Fibroblast of the aortic adventitia (primary cell): ENCODE data around the gene CREB3L1. TPM values are rescaled to one million over a fixed set of nuclear protein-coding genes. Genes with fewer than 3 reads are reported as not detected.
"Not testable (repeated sequence)": the region's sequence is repeated elsewhere in the genome, so short reads cannot be mapped to it uniquely, and the experiment has no call there.

Experiments used
- DNase-seq: peaks from one replicate; pipeline ENCODE4 v3.0.0-alpha.2; 2010; ENCODE audit warnings: low read depth
- H3K4me3 ChIP-seq: 2 replicates; pipeline ENCODE4 v1.5.1; 2011; ENCODE audit warnings: low read depth, mild to moderate bottlenecking, control low read depth, low read length, moderate library complexity
- total RNA-seq: library from RNA; depleted of rRNA; stranded (reverse); fragments of >200 nt; gene quantifications from 2 replicates; pipeline ENCODE4 v1.2.3, GENCODE V29; 2012; ENCODE audit warnings: low replicate concordance
- TF ChIP-seq, protein P1 (sequence below): IDR thresholded peaks from 2 replicates; pipeline ENCODE4 v1.5.1; 2011; ENCODE audit warnings: mild to moderate bottlenecking, low read length, control low read depth, inconsistent platforms; ENCODE audit not compliant: insufficient read depth

CREB3L1 gene
- total RNA-seq, 1 donor = 37.5 TPM

DNA sequence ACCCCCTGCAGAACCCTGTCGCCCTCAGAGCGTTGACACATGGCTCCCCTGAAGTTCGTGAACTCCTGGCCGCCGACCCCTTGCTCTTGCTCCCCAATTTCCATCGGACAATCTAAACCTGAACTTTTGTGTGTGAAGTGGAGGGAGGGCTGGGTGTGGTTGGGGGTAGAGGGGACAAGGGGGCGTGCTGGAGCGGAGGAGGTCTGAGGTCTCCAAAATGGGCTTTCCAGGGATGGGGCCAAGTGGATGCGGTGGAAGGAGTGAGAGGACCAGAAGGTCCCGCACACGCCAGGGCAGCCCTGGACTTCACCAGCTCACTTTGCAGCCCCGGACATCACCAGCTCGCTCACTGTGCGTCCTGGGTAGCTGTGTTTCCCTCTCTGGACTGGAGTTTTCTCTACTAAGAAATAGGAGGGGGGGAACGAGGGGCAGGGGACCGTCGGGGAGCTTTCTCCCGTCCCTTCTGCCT lies 18.6 kb downstream of the CREB3L1 start:
- DNase-seq = no peak
- peak overlapping the region; percentile 66 for H3K4me3 ChIP-seq
- TF ChIP-seq, protein P1, sequence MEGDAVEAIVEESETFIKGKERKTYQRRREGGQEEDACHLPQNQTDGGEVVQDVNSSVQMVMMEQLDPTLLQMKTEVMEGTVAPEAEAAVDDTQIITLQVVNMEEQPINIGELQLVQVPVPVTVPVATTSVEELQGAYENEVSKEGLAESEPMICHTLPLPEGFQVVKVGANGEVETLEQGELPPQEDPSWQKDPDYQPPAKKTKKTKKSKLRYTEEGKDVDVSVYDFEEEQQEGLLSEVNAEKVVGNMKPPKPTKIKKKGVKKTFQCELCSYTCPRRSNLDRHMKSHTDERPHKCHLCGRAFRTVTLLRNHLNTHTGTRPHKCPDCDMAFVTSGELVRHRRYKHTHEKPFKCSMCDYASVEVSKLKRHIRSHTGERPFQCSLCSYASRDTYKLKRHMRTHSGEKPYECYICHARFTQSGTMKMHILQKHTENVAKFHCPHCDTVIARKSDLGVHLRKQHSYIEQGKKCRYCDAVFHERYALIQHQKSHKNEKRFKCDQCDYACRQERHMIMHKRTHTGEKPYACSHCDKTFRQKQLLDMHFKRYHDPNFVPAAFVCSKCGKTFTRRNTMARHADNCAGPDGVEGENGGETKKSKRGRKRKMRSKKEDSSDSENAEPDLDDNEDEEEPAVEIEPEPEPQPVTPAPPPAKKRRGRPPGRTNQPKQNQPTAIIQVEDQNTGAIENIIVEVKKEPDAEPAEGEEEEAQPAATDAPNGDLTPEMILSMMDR = no peak

DNA sequence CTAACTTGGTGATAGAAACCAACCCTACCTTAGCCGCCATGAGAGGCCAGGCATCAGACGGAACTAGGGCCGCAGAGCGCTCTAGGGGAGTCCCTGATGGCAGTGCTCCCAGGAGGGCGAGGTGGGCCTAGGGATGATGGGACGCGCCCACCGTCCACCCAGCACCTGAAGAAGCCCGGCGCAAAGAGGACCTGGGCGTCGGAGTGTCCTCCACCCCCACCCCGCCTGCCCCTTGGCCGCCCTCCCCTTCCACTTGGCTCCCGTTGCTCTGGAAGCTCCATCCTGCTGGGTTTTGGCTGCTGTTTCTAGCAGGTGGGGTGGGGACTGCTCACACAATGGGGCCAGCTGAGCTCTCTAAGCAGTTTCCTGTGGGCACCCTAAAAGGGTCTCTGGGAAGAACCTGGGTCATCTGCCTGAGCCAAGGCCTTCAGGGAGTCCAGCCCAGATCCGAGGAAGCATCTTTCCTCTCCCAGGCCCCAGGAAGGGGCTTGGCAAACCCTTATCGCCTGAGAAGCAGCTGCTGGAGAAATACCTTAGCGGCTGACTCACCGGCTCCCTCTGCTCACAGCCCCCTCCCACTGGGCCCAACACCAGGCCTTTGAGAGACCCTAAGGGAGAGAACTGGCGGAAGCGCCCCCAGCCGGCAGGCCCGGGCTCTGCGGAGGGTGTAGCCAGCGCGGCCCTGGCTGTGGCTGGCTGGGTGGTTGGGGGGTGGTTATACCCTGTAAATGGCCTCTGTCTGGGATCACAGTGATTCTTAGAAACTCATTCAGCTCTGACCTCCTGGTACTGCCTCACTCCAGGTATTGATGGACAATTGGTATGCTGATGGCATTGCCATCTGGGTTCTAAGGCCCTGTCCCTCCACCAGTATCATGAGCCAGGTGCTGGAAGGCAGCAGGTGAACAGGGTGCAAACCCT lies 19.3 kb downstream of the CREB3L1 start:
- H3K4me3 ChIP-seq = peak overlapping the region; percentile 66
- TF ChIP-seq, protein P1 = peak; percentile 85
- peak; percentile 97 for DNase-seq

DNA sequence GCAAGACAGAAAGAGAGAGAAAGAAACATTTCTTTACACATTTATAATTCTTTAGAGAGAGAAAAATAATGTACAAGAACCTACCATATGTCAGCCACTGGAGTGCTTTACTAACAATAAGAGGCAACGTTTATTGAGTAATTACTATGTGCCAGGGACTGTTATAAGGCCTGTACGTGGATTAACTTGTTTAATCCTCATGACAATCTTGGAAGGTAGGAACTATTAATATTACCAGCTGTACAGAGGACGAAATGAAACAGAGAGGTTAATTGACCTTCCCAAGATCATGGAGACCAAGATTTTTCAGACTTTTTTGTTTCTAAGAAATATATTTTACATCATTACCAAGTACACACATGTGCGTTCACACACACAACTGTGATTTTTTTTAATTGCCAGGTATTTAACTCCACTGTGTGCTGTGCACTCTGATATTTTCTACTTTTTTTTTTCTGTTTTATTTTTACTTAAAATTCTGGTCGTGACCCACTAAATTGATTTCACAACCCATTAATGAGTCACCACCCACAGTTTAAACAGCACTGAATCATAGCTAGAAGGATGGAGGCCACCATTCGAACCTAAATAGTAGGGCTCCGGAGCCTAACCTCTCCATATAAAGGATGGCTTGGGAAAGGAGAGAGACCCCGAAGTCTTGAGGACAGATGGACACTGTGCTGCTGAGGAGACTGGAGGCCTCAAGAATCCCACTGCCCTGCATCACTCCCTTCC lies 21.4 kb downstream of the CREB3L1 start:
- H3K4me3 ChIP-seq = peak overlapping the region; percentile 37
- DNase-seq = peak; percentile 90
- TF ChIP-seq, protein P1 = no peak

DNA sequence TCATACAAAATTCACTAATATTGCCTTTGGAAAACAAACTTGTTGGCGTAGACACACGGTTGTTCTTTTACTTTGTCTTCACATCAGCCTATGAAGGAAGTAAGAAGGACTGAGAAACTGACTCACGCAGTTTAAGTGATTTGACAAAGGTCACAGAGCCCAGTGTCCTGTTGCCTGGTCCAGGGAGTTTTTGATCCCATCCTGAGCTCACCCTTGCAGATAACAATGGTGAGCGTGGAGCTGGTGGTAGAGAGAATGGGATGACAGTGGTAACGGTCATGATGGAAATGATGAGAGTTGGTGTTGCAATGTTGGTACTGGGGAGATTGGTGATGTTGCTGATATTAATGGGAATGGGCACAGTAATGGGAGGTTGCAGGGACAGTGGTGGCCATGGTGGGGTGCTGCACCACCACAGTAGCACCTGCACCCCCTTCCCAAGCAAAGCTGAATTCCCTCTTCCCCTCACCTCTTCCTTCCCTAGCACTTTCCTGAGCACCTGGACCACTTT lies 22.0 kb downstream of the CREB3L1 start:
- TF ChIP-seq, protein P1 = no peak
- peak overlapping the region; percentile 37 for H3K4me3 ChIP-seq
- no peak for DNase-seq

- TF ChIP-seq, protein P1 = no peak
- DNase-seq = no peak
- no peak overlapping the region for H3K4me3 ChIP-seq
These were observed 22.8 kb downstream of the CREB3L1 start for GRCh38 chr11:46300270-46300669.

GRCh38 chr11:46302866-46303265 lies 25.4 kb downstream of the CREB3L1 start:
- H3K4me3 ChIP-seq = no peak overlapping the region
- no peak for DNase-seq
- TF ChIP-seq, protein P1 = no peak

DNA sequence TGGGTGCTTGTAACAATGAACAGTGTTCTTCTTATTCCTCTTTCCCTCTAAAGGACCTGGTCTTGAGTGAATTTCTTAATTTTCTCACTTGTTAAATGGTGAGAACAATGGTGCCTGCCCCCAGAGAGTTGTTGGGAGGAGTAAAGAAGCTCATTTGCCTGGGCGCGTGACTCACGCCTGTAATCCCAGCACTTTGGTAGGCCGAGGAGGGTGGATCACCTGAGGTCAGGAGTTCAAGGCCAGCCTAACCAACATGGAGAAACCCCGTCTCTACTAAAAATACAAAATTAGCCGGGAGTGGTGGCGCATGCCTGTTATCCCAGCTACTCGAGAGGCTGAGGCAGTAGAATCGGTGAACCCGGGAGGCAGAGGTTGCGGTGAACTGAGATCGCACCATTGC lies 26.6 kb downstream of the CREB3L1 start:
- H3K4me3 ChIP-seq, DNase-seq: not testable (repeated sequence)
